Measurements from ENCODE around the gene SF3B2.
"Not testable (repeated sequence)": the region's sequence is repeated elsewhere in the genome, so short reads cannot be mapped to it uniquely, and the experiment has no call there.

Gene SF3B2

DNA sequence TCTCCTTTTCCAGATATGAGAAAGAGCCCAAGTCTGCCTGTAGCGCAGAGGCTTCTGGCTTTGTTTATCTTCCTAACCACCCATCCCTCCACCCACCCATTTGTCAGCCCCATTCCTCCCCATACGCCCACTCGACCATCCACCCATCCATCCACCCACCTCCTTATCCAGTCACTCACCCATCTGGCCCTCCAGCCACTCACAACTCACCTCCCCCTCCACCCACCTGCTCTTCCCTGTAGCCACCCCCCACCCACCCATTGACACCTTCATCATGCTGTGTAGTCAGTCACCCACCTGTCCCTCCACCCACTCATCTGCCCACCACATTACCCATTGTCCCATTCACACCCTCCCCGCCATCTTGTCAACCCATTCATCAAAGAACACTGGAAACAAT lies 34.8 kb upstream of the SF3B2 start:
- Histone ChIP-seq H3K9me3 (ENCODE audit: insufficient read depth, low read depth, low read length) (no peaks in the 10 kb centered on the region), H3K4me1 (ENCODE audit: insufficient read depth, low read length) (no peaks in the 10 kb centered on the region), H3K36me3 (ENCODE audit: insufficient read depth, low read length) (no peaks in the 10 kb centered on the region), H3K9ac (ENCODE audit: low read depth, low read length) (no peak overlapping the region), H3K27ac (ENCODE audit: low read depth, low read length) (no peak overlapping the region), H3K4me3 (ENCODE audit: low read length) (no peak overlapping the region), H3K27me3 (ENCODE audit: insufficient read depth, low read length) (peaks cover 6% of the 10 kb centered on the region)
- 79% methylated on average over 4 of the region's 4 CpGs for WGBS

DNA sequence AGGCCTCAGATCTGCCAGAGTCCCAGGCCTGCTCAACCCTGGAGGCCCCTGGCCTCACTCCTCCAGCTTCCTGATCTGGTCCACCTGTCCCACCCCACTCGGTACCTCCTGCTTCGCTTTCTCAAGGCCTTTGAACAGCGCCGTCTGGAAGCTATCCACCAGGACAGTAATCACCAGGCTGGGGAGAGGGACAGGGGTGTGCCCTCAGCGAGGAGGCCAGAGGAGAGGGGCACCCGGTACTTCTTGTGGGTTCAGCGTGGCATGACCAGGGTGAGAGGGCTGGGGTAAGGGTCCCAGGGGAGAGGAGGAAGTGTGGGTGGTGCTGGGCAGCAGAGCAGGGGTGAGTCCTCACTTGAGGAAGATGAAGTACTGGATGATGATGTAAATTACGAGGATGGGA lies 32.0 kb upstream of the SF3B2 start:
- WGBS, result 84% methylated on average over 8 of the region's 8 CpGs
- H3K9ac ChIP-seq (ENCODE audit: low read depth, low read length), result no peak overlapping the region
- no peak overlapping the region for H3K4me3 ChIP-seq (ENCODE audit: low read length)
- H3K27ac ChIP-seq (ENCODE audit: low read depth, low read length), result no peak overlapping the region
- H3K36me3 ChIP-seq (ENCODE audit: insufficient read depth, low read length), result no peaks in the 10 kb centered on the region
- H3K4me1 ChIP-seq (ENCODE audit: insufficient read depth, low read length), result no peaks in the 10 kb centered on the region
- peaks cover 15% of the 10 kb centered on the region for H3K27me3 ChIP-seq (ENCODE audit: insufficient read depth, low read length)
- no peaks in the 10 kb centered on the region for H3K9me3 ChIP-seq (ENCODE audit: insufficient read depth, low read depth, low read length)

DNA sequence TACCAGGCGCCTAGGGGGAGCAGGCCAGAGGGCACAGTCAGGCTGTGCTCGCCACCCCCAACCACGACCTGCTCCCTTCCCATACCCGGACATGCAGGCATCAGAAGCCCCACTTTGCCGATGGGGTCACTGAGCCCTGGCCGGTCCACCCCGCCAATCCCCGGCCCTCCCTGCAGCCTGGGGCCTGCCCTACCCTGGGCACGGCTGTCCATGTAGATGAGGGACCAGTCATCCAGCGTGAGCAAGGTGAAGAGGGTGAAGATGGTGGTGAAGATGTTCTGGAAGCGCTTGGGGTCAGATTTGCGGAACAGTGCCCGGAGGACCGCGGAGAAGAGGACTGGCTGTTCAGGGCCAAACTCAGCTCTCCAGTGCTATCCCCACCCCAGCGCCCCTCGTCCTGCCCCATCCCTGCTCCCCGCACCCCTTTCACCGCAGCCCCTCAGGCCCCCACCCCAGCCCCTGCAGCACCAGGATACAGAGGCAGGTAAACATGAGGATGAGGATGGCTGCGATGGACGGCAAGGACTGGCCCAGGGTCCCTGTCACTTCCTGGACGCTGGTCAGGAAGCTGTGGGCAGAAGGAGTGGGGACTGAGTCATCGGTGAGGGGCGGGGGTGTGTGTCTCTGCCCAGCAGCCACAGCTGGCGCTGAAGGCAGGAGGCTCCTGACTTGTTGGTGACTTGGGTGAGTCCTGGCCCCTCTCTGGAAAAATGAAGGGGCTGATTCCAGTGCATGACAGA lies 31.4 kb upstream of the SF3B2 start:
- H3K9me3 ChIP-seq (ENCODE audit: insufficient read depth, low read depth, low read length), result no peaks in the 10 kb centered on the region
- H3K4me3 ChIP-seq (ENCODE audit: low read length), result no peak overlapping the region
- H3K36me3 ChIP-seq (ENCODE audit: insufficient read depth, low read length), result no peaks in the 10 kb centered on the region
- H3K9ac ChIP-seq (ENCODE audit: low read depth, low read length), result no peak overlapping the region
- peaks cover 15% of the 10 kb centered on the region for H3K27me3 ChIP-seq (ENCODE audit: insufficient read depth, low read length)
- no peaks in the 10 kb centered on the region for H3K4me1 ChIP-seq (ENCODE audit: insufficient read depth, low read length)
- H3K27ac ChIP-seq (ENCODE audit: low read depth, low read length), result no peak overlapping the region
- WGBS, result 85% methylated on average over 23 of the region's 25 CpGs

DNA sequence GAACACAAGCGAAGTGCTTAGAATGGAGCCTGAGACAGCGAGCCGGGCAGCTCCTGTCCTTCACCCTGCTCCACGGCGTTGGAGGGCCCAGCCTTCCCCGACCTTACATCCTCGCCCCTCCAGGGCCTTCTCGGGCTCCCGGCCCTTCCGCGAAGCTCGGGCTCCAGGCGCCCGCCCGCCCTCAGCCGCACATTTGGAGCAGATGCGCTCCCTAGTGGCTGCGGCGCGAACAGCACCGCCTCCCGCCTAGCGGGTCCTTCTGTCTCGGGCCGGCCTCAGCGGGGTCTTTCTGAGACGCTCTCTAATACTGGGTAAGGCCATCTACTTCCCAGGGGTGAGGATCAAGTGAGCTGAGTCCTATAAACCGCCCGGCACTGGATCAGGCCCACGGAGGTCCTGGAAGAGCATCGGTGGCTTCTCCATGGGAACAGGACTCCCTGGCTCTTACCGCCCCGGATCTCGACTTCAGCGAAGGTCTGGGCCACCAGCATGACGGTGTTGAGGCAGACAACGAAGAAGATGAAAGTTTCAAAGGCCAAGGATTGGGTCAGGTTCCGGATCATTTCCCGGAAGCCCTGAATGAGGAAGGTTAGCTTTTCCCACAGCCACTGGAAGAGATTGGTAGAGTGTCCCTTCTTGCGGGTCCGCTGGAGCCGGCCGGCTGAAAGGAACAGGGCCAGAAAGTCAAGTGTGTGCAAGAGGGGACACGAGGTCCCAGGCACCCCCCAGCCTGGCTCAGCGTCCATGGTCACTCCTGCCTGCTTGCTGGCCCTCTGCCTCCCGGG lies 29.6 kb upstream of the SF3B2 start:
- H3K27ac ChIP-seq (ENCODE audit: low read depth, low read length), result no peak overlapping the region
- no peaks in the 10 kb centered on the region for H3K4me1 ChIP-seq (ENCODE audit: insufficient read depth, low read length)
- no peaks in the 10 kb centered on the region for H3K9me3 ChIP-seq (ENCODE audit: insufficient read depth, low read depth, low read length)
- H3K36me3 ChIP-seq (ENCODE audit: insufficient read depth, low read length), result no peaks in the 10 kb centered on the region
- H3K4me3 ChIP-seq (ENCODE audit: low read length), result peak overlapping the region; percentile 21; the same call in 1 of the 2 replicates
- no peak overlapping the region for H3K9ac ChIP-seq (ENCODE audit: low read depth, low read length)
- H3K27me3 ChIP-seq (ENCODE audit: insufficient read depth, low read length), result peaks cover 15% of the 10 kb centered on the region
- WGBS, result 33% methylated on average over 46 of the region's 46 CpGs

DNA sequence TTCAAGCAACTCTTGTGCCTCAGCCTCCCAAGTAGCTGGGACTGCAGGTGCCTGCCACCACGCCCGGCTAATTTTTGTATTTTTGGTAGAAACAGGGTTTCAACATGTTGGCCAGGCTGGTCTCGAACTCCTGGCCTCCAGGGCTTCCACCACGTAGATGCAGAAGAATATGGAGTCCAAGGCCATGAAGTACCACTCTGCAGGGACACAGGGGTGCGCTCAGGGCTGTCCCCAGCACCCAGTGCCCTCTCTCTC lies 29.1 kb upstream of the SF3B2 start:
- WGBS, result 86% methylated on average over 5 of the region's 5 CpGs
- H3K9ac ChIP-seq (ENCODE audit: low read depth, low read length); H3K9me3 ChIP-seq (ENCODE audit: insufficient read depth, low read depth, low read length); H3K4me3 ChIP-seq (ENCODE audit: low read length); H3K36me3 ChIP-seq (ENCODE audit: insufficient read depth, low read length); H3K4me1 ChIP-seq (ENCODE audit: insufficient read depth, low read length); H3K27ac ChIP-seq (ENCODE audit: low read depth, low read length): not testable (repeated sequence)
- H3K27me3 ChIP-seq (ENCODE audit: insufficient read depth, low read length), result peaks cover 15% of the 10 kb centered on the region

DNA sequence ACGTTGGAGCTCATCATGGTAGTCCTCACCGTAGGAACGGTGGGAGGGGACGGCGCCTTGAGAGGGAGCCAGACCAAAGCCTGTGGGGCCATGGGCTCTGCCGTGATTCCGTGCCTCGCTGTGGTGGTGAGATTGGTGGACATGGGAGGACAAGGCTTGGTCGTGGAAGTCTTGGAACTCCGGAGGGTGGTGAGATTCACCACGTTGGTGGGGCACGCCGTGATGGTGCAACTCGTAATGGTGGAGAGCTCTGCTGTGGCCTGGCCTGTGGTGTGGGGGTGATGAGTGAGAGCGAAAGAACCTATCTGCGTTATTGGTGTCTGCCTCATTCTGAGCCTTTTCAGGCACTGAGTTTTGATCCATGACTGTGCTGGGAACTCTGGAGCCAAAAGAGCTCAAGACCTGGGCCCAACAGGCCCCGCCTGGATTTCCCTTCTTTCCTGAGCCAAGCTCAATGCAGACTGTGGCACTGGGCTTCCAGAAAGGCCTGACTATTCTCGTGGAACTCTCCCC lies 26.1 kb upstream of the SF3B2 start, which contains the start of gene CATSPER1:
Gene CATSPER1, minus strand, starts transcription at position 463 of the 513 bp plus-strand sequence. Its CDS starts 100 bp downstream, at position 363.
- Histone ChIP-seq H3K9me3 (ENCODE audit: insufficient read depth, low read depth, low read length) (no peaks in the 10 kb centered on the region), H3K27ac (ENCODE audit: low read depth, low read length) (no peak within 1 kb of the TSS), H3K4me3 (ENCODE audit: low read length) (no peak within 1 kb of the TSS), H3K36me3 (ENCODE audit: insufficient read depth, low read length) (no peaks in the 10 kb centered on the region), H3K4me1 (ENCODE audit: insufficient read depth, low read length) (no peaks in the 10 kb centered on the region), H3K27me3 (ENCODE audit: insufficient read depth, low read length) (peaks cover 15% of the 10 kb centered on the region), H3K9ac (ENCODE audit: low read depth, low read length) (no peak within 1 kb of the TSS)
- 91% methylated on average over 18 of the region's 18 CpGs for WGBS

DNA sequence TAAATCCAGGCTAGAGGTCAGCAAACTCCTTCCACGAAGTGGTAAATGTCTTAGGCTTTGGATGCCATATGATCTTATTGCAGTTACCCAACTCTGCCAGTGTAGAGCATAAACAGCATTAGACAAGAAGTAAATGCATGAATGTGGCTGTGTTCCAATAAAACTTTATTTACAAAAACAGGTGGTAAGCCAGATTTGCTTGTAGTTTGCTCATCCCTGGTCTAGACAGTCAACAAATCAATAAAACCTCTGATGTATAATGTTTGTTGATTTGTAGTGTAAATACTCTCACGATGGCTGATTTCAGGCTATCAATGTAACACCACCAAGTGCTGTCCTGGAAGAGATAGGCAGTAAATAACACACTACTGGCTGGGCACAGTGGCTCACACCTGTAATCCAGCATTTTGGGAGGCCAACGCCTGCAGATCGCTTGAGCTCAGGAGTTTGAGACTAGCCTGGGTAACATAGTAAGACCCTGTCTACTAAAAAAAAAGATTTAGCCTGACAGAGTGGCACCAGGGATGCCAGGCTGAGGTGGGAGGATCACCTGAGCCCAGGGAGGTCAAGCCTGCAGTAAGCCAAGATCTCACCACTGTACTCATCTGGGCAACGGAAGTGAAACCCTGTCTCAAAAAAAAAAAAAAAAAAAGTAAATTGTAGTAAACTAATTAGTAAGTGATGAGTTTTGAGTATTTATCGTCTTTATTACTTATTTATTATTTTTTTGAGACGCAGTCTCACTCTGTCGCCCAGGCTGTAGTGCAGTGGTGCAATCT lies 19.0 kb upstream of the SF3B2 start:
- Histone ChIP-seq H3K4me1 (ENCODE audit: insufficient read depth, low read length) (no peaks in the 10 kb centered on the region), H3K9ac (ENCODE audit: low read depth, low read length) (no peak overlapping the region), H3K4me3 (ENCODE audit: low read length) (no peak overlapping the region), H3K9me3 (ENCODE audit: insufficient read depth, low read depth, low read length) (no peaks in the 10 kb centered on the region), H3K27me3 (ENCODE audit: insufficient read depth, low read length) (no peaks in the 10 kb centered on the region), H3K27ac (ENCODE audit: low read depth, low read length) (no peak overlapping the region), H3K36me3 (ENCODE audit: insufficient read depth, low read length) (no peaks in the 10 kb centered on the region)
- WGBS, result 92% methylated on average over 6 of the region's 8 CpGs

DNA sequence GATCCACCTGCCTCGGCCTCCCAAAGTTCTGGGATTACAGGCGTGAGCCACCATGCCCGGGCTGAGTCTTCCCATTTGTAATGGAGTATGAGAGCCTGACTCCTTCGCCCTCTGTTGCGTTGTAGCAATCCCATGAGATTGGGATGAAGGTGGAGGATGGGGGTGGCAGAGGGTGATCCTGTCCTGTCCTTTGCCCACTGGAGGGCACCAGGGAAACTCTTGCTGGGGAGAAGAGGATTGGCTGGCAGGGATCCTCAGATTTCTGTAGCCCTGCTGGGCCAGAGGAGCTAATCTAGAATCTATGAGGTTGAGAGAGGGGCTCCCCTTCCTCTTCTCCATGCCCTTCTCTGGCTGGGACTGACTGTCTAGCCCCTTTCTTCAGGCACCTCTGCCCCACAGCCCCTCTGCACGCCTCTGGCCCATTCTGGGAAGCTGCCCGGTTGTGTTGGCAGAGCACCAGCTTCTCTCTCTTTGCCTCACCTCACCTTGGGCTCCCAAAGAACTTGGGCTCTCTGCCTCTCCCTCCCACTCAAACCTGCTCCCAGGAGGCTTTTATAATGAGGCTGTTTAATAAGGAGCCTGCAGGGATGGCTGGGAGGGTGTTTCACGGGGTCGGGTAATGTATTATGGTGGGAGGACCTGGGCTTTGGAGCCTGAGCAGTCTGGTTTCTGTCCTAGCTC lies 16.4 kb upstream of the SF3B2 start:
- WGBS, result 88% methylated on average over 9 of the region's 9 CpGs
- Histone ChIP-seq H3K9ac (ENCODE audit: low read depth, low read length) (no peak overlapping the region), H3K27ac (ENCODE audit: low read depth, low read length) (no peak overlapping the region), H3K4me3 (ENCODE audit: low read length) (no peak overlapping the region), H3K36me3 (ENCODE audit: insufficient read depth, low read length) (no peaks in the 10 kb centered on the region), H3K9me3 (ENCODE audit: insufficient read depth, low read depth, low read length) (no peaks in the 10 kb centered on the region), H3K4me1 (ENCODE audit: insufficient read depth, low read length) (no peaks in the 10 kb centered on the region), H3K27me3 (ENCODE audit: insufficient read depth, low read length) (no peaks in the 10 kb centered on the region)

DNA sequence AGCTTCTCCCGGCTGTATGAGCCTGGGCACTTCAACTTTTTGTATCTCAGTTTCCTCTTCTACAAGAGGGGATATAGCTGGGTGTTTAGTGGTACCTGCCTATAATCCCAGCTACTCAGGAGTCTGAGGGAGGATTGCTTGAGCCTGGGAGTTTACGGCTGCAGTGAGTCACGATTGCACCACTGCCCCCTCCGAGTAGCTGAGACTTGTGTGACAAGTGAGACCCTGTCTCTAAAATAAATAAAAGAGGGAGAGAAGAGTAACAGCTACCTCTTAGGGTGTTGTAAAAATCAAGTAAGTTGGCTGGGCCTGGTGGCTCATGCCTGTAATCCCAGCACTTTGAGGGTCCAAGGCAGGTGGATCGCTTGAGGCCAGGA lies 15.8 kb upstream of the SF3B2 start:
- whole genome bisulfite sequencing, result 95% methylated on average over 5 of the region's 5 CpGs
- H3K9ac ChIP-seq (ENCODE audit: low read depth, low read length), result no peak overlapping the region
- H3K27me3 ChIP-seq (ENCODE audit: insufficient read depth, low read length), result no peaks in the 10 kb centered on the region

DNA sequence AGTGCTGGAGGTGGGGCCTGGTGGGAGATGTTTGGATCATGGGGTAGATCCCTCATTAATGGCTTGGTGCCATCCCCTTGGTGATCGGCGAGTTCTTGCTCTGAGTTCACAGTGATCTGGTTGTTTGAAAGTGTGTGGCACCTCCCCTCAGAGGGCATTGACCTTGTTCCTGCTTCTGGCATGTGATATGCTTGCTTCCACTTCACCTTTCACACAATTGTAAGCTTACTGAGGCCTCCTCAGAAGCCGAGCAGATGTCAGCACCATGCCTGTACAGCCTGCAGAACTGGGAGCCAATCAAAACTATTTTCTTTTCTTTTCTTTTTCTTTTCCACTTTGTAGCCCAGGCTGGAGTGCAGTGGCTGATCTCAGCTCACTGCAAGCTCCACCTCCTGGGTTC lies 14.8 kb upstream of the SF3B2 start:
- no peak overlapping the region for H3K4me3 ChIP-seq (ENCODE audit: low read length)
- H3K27ac ChIP-seq (ENCODE audit: low read depth, low read length), result no peak overlapping the region
- H3K4me1 ChIP-seq (ENCODE audit: insufficient read depth, low read length), result no peaks in the 10 kb centered on the region
- no peaks in the 10 kb centered on the region for H3K27me3 ChIP-seq (ENCODE audit: insufficient read depth, low read length)
- WGBS, result 96% methylated on average over 3 of the region's 3 CpGs
- H3K9me3 ChIP-seq (ENCODE audit: insufficient read depth, low read depth, low read length), result no peaks in the 10 kb centered on the region
- peaks cover 9% of the 10 kb centered on the region; the same call in 1 of the 2 replicates for H3K36me3 ChIP-seq (ENCODE audit: insufficient read depth, low read length)
- H3K9ac ChIP-seq (ENCODE audit: low read depth, low read length), result no peak overlapping the region

More for the DNA sequence above, 15.8 kb upstream of the SF3B2 start:
- H3K27ac ChIP-seq (ENCODE audit: low read depth, low read length), result no peak overlapping the region
- no peaks in the 10 kb centered on the region for H3K4me1 ChIP-seq (ENCODE audit: insufficient read depth, low read length)
- no peaks in the 10 kb centered on the region for H3K9me3 ChIP-seq (ENCODE audit: insufficient read depth, low read depth, low read length)
- no peak overlapping the region for H3K4me3 ChIP-seq (ENCODE audit: low read length)
- no peaks in the 10 kb centered on the region for H3K36me3 ChIP-seq (ENCODE audit: insufficient read depth, low read length)

Measured in HUES64 (cell line).